Cardiac septum (tissue), 1 donor: ENCODE measurements around the gene ZBED4. TPM values are rescaled to one million over a fixed set of nuclear protein-coding genes. Genes with fewer than 3 reads are reported as not detected.

ENCODE experiments used
- DNase-seq: peaks from one replicate; pipeline ENCODE4 v3.0.0-alpha.2; 2020; ENCODE audit warnings: low spot score
- intact Hi-C: fragments of 100-400 bp; cut with DNase I; formaldehyde crosslinking; loops from one replicate; pipeline ENCODE4 v1.14.0; 2022
- total RNA-seq: library from RNA; stranded (reverse); fragmentation: NEBNext Ultra II Directional; extraction: Animal tissue kit (Norgen Biotek cat#: 25700); gene quantifications from one replicate; pipeline ENCODE4 v1.2.1, GENCODE V29; 2021
- donor health status: DM: no; HTN: no; CAD: no.

The ZBED4 gene
- total RNA-seq, 1 donor from 2014 or later: 6.2 TPM

DNA sequence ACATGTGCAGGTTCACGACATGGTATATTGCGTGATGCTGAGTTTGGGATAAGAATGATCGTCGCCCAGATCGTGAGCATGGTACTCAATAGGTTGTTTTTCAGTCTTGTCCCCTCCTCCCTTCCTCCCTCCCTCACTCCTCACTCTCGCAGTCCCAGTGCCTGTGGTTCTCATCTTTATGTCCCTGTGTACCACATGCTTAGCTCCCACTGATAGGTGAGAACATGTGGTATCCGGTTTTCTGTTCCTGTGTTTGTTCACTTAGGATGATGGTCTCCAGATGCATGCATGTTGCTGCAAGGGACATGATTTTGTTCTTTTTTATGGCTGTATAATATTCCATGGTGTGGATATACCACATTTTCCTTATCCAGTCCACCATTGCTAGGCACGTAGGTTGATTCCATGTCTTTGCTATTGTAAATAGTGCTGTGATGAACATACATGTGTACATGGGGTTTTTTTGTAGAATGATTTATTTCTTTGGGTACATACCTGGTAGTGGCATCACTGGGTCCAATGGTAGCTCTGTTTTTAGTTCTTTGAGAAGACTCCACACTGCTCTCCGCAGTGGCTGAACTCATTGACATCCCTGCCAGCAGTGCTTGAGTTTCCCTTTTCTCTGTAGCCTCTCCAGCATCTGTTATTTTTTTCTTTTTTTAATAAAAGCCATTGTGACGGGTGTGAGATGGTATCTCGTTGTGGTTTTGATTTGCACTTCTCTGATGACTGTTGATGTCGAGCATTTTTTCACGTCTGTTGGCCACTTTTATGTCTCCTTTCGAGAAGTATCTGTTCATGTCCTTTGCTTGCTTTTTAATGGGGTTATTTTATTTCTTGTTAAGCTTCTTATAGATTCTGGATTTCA, 16.4 kb downstream of the ZBED4 start:
- no peak for DNase-seq
- intact Hi-C loops: no loop called here

DNA sequence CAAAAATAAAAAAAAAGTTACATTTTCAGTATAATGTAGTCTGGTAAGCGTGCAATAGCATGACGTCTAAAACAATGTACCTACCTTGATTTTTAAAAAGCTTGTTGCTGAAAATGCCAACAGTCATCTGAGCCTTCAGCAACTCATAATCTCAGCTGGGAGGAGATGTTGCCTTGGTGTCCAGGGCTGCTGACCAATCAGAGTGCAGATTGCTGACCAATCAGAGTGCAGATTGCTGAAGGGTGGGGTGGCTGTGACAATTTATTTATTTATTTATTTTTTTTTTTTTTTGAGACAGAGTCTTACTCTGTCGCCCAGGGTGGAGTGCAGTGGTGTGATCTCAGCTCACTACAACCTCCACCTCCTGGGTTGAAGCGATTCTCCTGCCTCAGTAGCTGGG, 17.8 kb downstream of the ZBED4 start:
- intact Hi-C loops: no loop called here
- no peak for DNase-seq

DNA sequence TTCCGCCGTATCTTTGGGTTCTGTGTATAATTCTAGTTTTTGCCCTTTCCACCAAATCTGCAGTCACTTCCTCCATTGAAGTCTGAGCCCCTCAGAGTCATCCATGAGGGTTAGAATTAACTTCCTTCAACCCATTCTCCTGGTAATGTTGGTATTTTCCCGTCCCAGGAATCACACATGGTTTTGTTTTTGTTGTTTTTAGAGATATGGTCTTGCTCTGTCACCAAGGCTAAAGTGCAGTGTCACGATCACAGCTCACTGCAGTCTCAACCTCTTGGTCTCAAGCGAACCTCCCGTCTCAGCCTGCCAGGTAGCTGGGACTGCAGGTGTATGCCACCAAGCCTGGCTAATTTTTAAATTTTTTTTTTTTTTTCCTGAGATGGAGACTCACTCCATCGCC, 18.7 kb downstream of the ZBED4 start:
- intact Hi-C loops: no loop called here
- peak; percentile 39 for DNase-seq

DNA sequence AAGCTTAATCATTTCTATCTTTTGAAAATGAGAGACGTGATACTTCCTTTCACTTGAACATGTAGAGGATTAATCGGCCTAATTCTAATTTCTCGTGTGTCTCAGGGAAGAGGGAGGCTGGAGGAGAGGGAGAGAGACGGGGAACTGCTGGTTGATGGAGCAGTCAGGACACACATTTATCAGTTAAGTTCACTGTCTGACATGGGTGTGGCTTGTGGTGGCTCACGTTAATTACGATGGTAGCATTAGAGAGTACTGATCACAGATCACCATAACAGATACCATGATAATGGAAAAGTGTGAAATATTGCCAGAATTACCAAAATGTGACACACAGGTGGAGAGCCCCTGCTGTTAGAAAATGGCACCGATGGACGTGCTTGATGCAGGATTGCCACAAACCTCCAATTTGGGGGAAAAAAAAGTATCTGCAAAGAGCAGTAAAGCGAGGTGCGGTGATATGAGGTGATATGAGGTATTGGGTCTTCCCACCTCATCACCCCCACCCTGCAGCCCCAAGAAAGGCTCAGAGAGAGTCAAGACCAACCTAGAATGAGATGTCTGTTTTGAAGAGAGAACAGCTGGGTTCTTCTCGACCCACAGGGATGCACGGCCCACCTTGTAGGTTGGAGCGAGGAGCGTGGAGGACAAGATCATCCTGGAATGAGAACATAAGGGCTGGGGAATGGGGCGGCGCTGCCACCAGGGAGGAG, 19.7 kb downstream of the ZBED4 start:
- intact Hi-C loops: no loop called here
- DNase-seq: peak; percentile 60

DNA sequence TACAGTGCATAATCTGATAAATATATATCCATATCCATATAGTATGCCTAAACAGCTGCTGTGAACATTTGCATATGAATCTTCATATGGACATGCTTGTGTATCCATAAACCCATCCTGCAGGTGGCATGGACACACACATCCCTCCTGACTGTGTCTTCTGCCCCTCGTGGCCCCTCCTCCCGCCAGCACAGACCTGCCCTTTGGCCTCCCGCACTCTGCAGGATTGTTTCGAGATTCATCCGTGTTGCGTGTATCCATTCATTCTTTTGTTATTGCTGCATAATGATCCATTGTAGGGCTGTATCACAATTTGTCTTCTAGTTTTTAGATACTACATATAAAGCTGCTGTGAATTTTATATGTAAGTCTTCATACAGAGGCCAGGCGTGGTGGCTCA, 24.0 kb downstream of the ZBED4 start:
- intact Hi-C loops: no loop called here
- peak; percentile 26 for DNase-seq

DNA sequence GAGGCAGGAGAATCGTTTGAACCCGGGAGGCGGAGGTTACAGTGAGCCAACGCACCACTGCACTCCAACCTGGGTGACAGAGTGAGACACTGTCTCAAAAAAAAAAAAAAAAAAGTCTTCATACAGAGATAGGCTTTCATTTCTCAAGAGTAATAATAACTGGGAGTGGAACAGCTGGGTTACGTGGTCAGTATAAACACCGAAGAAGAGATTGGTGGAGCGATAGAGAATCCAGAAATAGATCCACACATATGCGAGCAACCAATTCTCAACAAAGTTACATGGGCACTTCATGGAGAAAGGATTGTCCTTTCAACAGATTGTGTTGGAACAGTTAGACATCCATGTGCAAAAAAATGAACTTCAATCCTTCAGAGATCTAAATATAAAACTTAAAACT, 24.6 kb downstream of the ZBED4 start:
- intact Hi-C loops: no loop called here
- DNase-seq: no peak

DNA sequence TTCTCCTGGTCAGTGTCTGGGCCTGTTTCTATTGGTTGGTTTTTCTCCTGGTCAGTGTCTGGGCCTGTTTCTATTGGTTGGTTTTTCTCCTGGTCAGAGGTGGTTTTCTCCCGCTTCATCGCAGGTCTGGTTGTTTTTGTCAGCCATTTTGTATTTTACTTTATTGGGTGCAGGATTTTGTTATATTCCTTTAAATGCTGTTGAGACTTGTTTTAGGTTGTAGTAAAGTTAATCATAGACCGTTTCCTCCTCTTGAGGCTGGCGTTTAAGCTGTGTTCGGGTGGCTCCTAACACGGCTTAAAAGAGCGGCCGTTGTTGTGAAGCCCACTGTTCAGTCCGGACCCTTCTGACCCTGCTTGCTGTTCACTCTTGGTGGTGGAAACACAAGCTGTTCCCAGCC, 26.2 kb downstream of the ZBED4 start:
- intact Hi-C loops: no loop called here
- DNase-seq: no peak

DNA sequence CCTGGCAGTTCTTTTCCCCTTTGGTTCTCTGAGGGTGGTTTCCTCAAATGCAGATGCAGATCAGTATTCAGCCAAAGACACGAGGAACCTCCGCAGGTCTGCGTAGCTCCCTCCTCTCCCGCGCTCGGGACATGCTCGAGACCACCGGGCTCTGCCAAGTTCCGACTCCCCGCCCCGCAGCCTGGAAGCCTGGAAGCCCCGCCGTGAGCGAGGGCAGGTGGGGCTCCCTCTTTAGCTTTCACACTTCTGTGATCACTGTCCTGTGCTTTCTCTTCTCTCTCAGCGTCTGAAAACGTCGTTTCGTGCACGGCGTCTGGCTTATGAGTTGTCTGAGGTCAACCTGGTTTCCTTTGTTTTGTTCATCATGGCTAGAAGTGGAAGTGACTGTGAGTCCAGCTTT, 26.6 kb downstream of the ZBED4 start:
- peak; percentile 68 for DNase-seq
- intact Hi-C loops: no loop called here

DNA sequence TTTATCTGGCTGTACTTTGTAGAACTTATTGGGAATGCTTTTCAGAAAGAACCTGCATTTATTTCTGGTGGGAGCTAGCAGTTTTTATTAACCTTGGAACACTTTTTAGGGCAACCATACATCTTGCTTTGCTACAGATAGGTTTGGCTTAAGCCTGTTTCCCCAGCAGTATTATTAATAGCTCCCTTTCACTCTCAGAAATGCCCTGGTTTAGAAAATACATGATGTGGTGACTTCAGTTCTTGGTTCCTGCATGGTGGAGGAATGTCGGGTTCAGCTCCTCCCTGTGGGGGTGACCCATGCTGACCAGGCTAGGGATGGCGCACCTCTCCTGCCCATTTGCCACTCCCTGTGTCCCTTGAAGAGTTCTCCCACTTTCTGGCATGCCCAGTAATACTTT, 28.2 kb downstream of the ZBED4 start:
- intact Hi-C loops: no loop called here

DNA sequence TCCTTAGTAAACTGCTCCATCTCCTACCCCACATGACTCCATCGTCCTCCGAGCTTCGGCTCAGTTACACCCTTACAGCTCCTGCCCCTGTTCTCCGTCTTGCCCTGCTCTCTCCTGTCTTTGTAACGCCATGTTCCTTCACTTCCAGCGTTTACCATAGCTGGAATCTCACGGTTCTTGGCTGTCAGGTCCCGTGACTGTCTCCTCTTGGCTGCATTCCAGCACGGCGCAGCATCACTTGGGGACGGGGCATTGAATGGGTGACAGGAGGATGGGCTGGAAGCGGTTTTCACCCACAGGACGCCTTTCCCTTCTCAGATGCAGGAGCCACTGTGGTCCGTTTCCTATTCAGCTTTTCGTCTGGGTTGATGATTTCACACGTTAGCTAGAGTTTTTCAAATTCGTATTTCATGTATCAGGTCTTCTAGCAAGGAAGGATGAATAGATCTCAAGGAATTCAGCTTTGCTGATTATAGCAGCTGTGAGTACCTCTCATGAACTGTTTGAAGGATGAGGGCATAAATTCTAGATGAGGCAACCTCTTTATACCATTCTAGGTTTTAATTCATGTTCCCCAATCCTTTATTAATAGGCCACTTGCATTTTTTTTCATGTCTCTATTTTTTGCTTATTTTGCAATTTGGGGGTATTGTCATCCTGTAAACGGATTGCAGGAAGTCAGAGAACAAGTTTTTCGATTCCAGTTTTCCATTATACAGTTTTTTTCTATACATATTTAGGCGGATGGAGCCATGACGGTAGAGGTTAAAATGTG, 29.1 kb downstream of the ZBED4 start:
- intact Hi-C loops: no loop called here
- peak; percentile 60 for DNase-seq

More for the DNA sequence above, 28.2 kb downstream of the ZBED4 start:
- DNase-seq: peak; percentile 27

DNA sequence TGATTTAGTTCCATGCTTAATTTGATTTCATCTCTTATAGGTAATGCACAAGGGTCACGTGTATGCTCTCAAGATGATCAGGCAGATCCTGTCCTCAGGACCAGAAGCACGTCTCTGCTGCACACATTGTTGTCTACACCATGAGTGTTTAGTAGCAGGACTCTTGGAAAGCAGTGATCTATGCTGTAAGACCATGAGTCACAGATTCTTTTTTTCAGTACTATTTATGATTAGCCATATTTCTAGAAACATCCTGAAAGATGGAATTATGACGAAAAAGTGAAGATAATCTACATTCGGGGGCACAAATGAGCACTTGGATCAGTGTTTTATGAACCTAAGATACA, 29.6 kb downstream of the ZBED4 start:
- intact Hi-C loops: no loop called here

DNA sequence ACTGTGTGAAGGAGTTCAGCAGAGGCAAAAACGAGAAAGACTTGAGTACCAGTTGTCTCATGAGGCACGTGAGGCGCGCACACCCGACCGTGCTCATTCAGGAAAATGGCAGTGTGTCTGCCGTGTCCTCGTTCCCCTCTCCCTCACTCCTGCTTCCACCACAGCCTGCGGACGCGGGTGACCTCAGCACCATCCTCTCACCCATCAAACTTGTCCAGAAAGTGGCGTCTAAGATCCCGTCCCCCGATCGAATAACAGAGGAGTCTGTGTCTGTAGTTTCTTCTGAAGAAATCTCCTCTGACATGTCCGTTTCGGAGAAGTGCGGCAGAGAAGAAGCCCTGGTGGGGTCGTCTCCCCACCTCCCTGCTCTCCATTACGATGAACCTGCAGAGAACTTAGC, 30.4 kb downstream of the ZBED4 start:
- peak; percentile 54 for DNase-seq
- intact Hi-C loops: no loop called here

More for the DNA sequence above, 29.6 kb downstream of the ZBED4 start:
- no peak for DNase-seq

DNA sequence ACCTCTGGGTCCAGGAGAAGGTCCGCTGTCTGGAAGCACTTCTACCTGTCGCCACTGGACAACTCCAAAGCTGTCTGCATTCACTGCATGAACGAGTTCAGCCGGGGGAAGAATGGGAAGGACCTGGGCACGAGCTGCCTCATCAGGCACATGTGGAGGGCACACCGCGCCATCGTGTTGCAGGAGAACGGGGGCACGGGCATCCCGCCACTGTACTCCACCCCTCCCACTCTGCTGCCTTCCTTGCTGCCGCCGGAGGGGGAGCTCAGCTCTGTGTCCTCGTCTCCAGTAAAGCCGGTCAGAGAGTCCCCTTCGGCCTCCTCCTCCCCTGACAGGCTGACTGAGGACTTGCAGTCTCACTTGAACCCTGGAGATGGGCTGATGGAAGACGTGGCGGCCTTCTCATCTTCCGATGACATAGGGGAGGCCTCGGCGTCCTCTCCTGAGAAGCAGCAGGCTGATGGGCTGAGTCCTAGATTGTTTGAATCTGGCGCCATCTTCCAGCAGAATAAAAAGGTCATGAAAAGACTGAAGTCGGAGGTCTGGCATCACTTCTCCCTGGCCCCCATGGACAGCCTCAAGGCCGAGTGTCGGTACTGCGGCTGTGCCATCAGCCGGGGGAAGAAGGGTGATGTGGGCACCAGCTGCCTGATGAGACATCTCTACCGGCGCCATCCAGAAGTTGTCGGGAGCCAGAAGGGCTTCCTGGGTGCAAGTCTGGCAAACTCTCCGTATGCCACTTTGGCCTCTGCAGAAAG, 31.0 kb downstream of the ZBED4 start:
- intact Hi-C loops: no loop called here

DNA sequence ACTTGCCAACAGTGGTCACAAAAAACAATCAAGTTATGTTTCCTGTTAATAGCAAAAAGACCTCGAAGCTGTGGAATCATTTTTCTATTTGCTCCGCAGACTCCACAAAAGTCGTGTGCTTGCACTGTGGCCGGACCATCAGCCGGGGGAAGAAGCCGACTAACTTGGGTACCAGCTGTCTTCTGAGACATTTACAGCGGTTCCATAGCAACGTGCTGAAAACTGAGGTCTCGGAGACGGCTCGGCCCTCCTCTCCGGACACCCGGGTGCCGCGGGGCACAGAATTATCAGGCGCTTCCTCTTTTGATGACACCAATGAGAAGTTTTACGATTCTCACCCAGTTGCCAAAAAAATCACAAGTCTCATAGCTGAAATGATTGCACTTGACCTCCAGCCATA, 31.6 kb downstream of the ZBED4 start:
- intact Hi-C loops: no loop called here
- peak; percentile 36 for DNase-seq

More for the DNA sequence above, 31.0 kb downstream of the ZBED4 start:
- DNase-seq: peak; percentile 61

DNA sequence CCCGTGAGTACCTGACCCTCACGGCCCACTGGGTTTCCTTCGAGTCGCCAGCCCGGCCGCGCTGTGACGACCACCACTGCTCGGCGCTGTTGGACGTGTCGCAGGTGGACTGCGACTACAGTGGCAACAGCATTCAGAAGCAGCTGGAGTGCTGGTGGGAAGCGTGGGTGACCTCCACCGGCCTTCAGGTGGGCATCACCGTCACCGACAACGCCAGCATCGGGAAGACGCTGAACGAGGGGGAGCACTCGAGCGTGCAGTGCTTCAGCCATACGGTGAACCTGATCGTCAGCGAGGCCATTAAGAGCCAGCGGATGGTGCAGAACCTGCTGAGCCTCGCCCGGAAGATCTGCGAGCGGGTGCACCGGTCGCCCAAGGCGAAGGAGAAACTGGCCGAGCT, 32.2 kb downstream of the ZBED4 start:
- intact Hi-C loops: no loop called here
- DNase-seq: peak; percentile 31

DNA sequence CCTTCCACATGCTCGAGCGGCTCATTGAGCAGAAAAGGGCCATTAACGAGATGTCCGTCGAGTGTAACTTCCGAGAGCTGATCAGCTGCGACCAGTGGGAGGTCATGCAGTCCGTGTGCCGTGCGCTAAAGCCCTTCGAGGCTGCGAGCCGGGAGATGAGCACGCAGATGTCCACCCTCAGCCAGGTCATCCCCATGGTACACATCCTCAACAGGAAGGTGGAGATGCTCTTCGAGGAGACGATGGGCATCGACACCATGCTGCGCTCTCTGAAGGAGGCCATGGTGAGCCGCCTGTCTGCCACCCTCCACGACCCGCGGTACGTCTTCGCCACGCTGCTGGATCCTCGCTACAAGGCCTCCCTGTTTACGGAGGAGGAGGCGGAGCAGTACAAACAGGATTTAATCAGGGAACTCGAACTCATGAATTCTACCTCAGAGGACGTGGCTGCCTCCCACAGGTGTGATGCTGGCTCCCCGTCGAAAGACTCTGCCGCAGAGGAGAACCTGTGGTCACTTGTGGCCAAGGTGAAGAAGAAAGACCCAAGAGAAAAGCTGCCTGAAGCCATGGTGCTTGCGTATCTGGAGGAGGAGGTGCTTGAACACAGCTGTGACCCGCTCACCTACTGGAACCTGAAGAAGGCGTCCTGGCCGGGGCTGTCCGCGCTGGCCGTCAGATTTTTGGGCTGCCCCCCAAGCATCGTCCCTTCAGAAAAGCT, 32.9 kb downstream of the ZBED4 start:
- peak; percentile 54 for DNase-seq
- intact Hi-C loops: no loop called here

DNA sequence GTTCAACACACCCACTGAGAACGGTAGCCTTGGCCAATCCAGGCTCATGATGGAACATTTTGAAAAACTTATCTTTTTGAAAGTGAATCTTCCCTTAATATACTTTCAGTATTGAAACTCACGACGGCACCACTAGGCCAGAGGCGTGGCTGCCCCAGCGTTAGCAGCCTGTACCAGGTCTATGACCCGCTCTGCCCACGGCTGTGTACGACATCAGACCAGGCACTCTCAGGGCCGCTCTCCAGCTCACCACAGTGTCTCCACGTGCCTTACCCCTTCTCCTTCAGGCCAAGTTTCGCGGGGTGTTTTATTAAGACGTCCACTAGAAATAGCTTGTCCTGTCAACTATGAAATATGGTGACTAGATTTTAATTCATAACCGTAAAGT, 33.4 kb downstream of the ZBED4 start:
- peak; percentile 24 for DNase-seq
- intact Hi-C loops: no loop called here

DNA sequence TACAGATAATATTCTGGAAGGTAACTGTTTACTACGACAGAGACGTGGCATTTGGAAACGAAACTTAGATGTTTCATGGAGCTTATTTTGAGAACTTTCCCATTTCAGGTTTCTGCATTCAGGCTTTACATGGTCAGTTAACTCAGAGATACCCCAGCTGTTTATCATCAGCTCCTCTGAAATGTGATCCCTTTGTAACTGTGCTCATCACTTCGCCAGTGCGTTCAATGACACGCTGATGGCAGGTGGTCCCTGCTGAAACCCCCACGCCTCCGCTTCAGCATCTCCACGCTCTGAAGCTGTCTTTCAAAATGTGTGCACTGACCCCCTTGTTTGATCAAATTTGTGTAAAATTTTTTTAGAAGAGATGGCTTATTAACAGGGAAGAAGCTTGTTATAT, 34.1 kb downstream of the ZBED4 start:
- intact Hi-C loops: no loop called here
- DNase-seq: no peak

DNA sequence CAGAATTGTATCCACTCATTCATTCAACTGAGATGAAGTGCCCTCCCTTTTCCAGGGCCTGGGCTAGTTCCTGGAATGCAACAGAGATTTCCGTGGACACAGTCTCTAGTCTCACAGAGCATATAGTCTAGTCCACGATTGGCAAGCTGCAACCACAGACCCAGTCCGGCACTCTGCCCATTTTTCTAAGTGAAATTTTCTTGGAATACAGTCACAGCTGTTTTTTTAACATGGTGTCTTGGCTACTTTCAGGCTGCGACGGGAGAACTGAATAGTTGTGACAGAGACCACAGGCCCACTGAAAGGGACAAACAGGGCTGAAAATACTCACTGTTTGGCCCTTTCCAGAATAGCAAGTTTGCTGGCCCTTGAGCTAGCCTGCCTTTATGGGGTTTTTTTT, 35.4 kb downstream of the ZBED4 start:
- peak; percentile 19 for DNase-seq
- intact Hi-C loops: no loop called here
